Suprapubic skin (tissue), 4 donors: ENCODE data around the gene EPHA1. TPM values are rescaled to one million over a fixed set of nuclear protein-coding genes. Genes with fewer than 3 reads are reported as not detected.
A peak's percentile ranks its signal among the peaks of the same experiment; 100 is the strongest.

Experiments used
- DNase-seq, 2 donors: peaks; one replicate each; pipeline ENCODE4 v3.0.0-alpha.2; 2019; ENCODE audit warnings: low spot score in 2 of 2
- H3K27ac ChIP-seq: fragments of 200-600 bp; sonication (generic); one replicate; pipeline ENCODE4 v1.5.1; 2019
- H3K27me3 ChIP-seq: fragments of 200-600 bp; sonication (generic); one replicate; pipeline ENCODE4 v1.5.1; 2019
- H3K36me3 ChIP-seq: fragments of 200-600 bp; sonication (generic); one replicate; pipeline ENCODE4 v1.5.1; 2019
- H3K4me1 ChIP-seq: fragments of 200-600 bp; sonication (generic); one replicate; pipeline ENCODE4 v1.5.1; 2019
- H3K4me3 ChIP-seq: fragments of 200-600 bp; sonication (generic); one replicate; pipeline ENCODE4 v1.5.1; 2019; ENCODE audit warnings: mild to moderate bottlenecking
- H3K9me3 ChIP-seq: fragments of 200-600 bp; sonication (generic); one replicate; pipeline ENCODE4 v1.5.1; 2019
- CTCF ChIP-seq, 2 donors: fragments of 200-600 bp in 1 of 2; fragments of 450-650 bp in 1 of 2; sonication (generic) in 1 of 2; IDR thresholded peaks; one replicate each; pipeline ENCODE4 v1.5.1; 2016 to 2019; ENCODE audit warnings: antibody characterized with exemption in 2 of 2, mild to moderate bottlenecking in 1 of 2, moderate library complexity in 1 of 2
- EP300 ChIP-seq: sonication (generic); formaldehyde crosslinking; IDR thresholded peaks from one replicate; pipeline ENCODE4 v1.6.1; 2017; ENCODE audit warnings: antibody characterized with exemption
- POLR2A ChIP-seq, 2 donors: fragments of 450-650 bp; IDR thresholded peaks; one replicate each; pipeline ENCODE4 v1.6.1; 2017; ENCODE audit warnings: antibody characterized with exemption in 2 of 2, mild to moderate bottlenecking in 2 of 2, moderate library complexity in 2 of 2
- POLR2AphosphoS5 ChIP-seq, 3 donors: sonication (generic); formaldehyde crosslinking; IDR thresholded peaks; one replicate each; pipeline ENCODE4 v1.6.1; 2017; ENCODE audit warnings: antibody characterized with exemption in 3 of 3
- WGBS: methylation state at CpG from one replicate; pipeline ENCODE4 v1.1.5; 2018; 5-methylcytosine and 5-hydroxymethylcytosine counted together
- total RNA-seq, 4 donors: library from RNA; depleted of rRNA; stranded (reverse); fragments of >200 nt; gene quantifications; one replicate each; pipeline ENCODE4 v1.1.0, GENCODE V29; 2016

The EPHA1 gene
- total RNA-seq, 4 donors from 2014 or later: 60.9 to 94.4 (median 67.7) TPM

- Histone ChIP-seq H3K27ac (no peak overlapping the region), H3K27me3 (no peaks in the 10 kb centered on the region), H3K4me1 (peaks cover 79% of the 10 kb centered on the region), H3K4me3 (no peak overlapping the region), H3K9me3 (no peaks in the 10 kb centered on the region), H3K36me3 (peaks cover 48% of the 10 kb centered on the region)
- no peak for DNase-seq
- WGBS: 89% methylated on average over 20 of the region's 23 CpGs
- TF ChIP-seq POLR2A (IDR thresholded peaks at IDR 0.05) (no peak), EP300 (no peak), CTCF (IDR thresholded peaks at IDR 0.05) (no peak), POLR2AphosphoS5 (IDR thresholded peaks at IDR 0.05) (no peak)
Observed at GRCh38 chr7:143387156-143387975, 21.3 kb downstream of the EPHA1 start.

- Histone ChIP-seq H3K36me3 (peaks cover 39% of the 10 kb centered on the region), H3K27me3 (no peaks in the 10 kb centered on the region), H3K27ac (peak overlapping the region; percentile 19), H3K4me1 (peaks cover 75% of the 10 kb centered on the region), H3K9me3 (no peaks in the 10 kb centered on the region), H3K4me3 (peak overlapping the region; percentile 14)
- WGBS: 70% methylated on average over 19 of the region's 19 CpGs
- no peak for DNase-seq
- TF ChIP-seq POLR2A (IDR thresholded peaks at IDR 0.05): no peak
- no peak for TF ChIP-seq EP300
- TF ChIP-seq POLR2AphosphoS5 (IDR thresholded peaks at IDR 0.05): no peak
- no peak for TF ChIP-seq CTCF (IDR thresholded peaks at IDR 0.05)
Observed at GRCh38 chr7:143385891-143386781, 22.5 kb downstream of the EPHA1 start.

- no peak for TF ChIP-seq POLR2A (IDR thresholded peaks at IDR 0.05)
- no peak for TF ChIP-seq CTCF (IDR thresholded peaks at IDR 0.05)
- no peak for TF ChIP-seq POLR2AphosphoS5 (IDR thresholded peaks at IDR 0.05)
- Histone ChIP-seq H3K9me3 (no peaks in the 10 kb centered on the region), H3K36me3 (peaks cover 27% of the 10 kb centered on the region), H3K27me3 (no peaks in the 10 kb centered on the region), H3K4me3 (peak overlapping the region; percentile 74), H3K4me1 (peaks cover 70% of the 10 kb centered on the region), H3K27ac (peak overlapping the region; percentile 95)
- DNase-seq: no peak
- WGBS: 77% methylated on average over 14 of the region's 14 CpGs
Observed at GRCh38 chr7:143384661-143385631, 23.7 kb downstream of the EPHA1 start.

- H3K36me3 ChIP-seq: peaks cover 19% of the 10 kb centered on the region
- no peaks in the 10 kb centered on the region for H3K9me3 ChIP-seq
Observed at GRCh38 chr7:143384148-143384547, 24.5 kb downstream of the EPHA1 start.

More at GRCh38 chr7:143384148-143384547, 24.5 kb downstream of the EPHA1 start:
- Histone ChIP-seq H3K27ac (peak overlapping the region; percentile 95), H3K27me3 (no peaks in the 10 kb centered on the region), H3K4me3 (peak overlapping the region; percentile 74), H3K4me1 (peaks cover 78% of the 10 kb centered on the region)
- TF ChIP-seq EP300: no peak
- no peak for TF ChIP-seq POLR2AphosphoS5 (IDR thresholded peaks at IDR 0.05)
- TF ChIP-seq POLR2A (IDR thresholded peaks at IDR 0.05): no peak
- TF ChIP-seq CTCF (IDR thresholded peaks at IDR 0.05): no peak
- 58% methylated on average over 5 of the region's 5 CpGs for WGBS
- DNase-seq: no peak
